ENCODE results near the gene FAM120B. TPM values are rescaled to one million over a fixed set of nuclear protein-coding genes. Genes with fewer than 3 reads are reported as not detected.

The FAM120B gene
- total RNA-seq, 6 experiments from 2014 or later, result 9.5 to 15.7 (median 13.1) TPM

DNA sequence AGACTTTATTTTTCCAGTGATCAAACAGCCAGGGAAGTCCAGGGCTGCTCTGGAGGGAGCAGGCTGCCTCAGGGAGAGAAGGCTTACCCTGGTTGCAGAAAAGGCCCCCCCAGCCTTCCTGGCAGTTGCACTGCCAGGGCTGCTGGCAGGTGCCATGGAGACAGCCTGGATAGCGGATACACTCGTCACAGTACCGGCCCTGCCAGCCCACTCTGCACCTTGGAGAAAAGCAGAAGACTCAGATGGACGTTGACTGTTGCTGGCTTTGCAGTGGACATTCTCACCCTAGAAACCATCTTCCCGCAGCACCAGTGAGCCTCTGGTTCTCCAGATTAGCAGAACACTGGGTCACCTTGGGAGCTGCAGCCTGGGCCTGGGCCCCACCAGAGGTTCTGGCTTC lies 21.1 kb upstream of the FAM120B start:
- no peaks in the 10 kb centered on the region for H3K27me3 ChIP-seq
- TF ChIP-seq POLR2A (IDR thresholded peaks at IDR 0.05), result no peak
- TF ChIP-seq, protein P1, sequence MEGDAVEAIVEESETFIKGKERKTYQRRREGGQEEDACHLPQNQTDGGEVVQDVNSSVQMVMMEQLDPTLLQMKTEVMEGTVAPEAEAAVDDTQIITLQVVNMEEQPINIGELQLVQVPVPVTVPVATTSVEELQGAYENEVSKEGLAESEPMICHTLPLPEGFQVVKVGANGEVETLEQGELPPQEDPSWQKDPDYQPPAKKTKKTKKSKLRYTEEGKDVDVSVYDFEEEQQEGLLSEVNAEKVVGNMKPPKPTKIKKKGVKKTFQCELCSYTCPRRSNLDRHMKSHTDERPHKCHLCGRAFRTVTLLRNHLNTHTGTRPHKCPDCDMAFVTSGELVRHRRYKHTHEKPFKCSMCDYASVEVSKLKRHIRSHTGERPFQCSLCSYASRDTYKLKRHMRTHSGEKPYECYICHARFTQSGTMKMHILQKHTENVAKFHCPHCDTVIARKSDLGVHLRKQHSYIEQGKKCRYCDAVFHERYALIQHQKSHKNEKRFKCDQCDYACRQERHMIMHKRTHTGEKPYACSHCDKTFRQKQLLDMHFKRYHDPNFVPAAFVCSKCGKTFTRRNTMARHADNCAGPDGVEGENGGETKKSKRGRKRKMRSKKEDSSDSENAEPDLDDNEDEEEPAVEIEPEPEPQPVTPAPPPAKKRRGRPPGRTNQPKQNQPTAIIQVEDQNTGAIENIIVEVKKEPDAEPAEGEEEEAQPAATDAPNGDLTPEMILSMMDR (IDR thresholded peaks at IDR 0.05), result no peak
- H3K4me3 ChIP-seq, result no peak overlapping the region
- DNase-seq (peak in 1 of 3 donors; percentile 30), ATAC-seq (no peak)
- intact Hi-C loops (cut with DNase I), result loop anchor here in 1 of 2 donors (10.0 kb wide), 2 partner anchors 61 to 111 kb away; no protein-coding TSS in a partner anchor
- H3K27ac ChIP-seq, result no peak overlapping the region
- H3K4me1 ChIP-seq, result peaks cover 0 to 19% (median 4%) of the 10 kb centered on the region in 4 donors
- WGBS (ENCODE audit: insufficient coverage, low coverage, low lambda C conversion rate, missing lambda C conversion rate), result no CpG with 5 or more reads among the region's 5 CpGs
- H3K36me3 ChIP-seq, result no peaks in the 10 kb centered on the region
- H3K9me3 ChIP-seq, result no peaks in the 10 kb centered on the region

DNA sequence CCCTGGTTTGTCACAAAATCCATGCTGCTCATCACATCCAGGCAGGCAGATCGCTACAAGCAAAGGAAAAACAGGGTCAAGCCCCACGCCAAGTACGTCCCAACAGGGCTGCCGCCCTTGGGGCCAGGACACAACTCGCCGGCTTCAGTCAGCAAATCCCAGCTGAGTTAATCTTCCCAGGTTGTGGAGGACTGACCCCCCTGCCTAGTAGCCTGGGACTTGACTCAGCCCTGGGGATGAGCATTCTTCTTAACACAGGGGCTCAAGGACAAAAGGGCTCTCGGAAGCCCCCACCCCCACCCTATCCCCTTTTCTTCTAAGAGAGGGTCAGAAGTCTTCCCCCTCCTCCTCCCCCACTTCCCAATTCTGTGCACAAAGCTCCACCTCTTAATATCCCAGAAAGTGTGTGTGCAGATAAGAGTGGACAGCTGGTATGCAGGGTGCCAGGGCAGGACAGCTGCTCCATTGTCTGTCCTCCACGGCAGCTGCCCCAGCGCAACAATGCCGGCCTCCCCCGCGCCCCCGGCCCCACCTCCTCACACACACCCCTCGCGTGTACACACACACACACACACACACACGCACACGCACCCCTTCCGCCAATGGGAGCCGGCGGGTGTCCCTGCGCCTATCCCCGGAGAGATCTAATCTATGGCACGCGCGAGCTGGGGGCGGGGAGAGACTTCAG lies 20.2 kb upstream of the FAM120B start:
- intact Hi-C loops (cut with DNase I), result loop anchor here in 1 of 2 donors (10.0 kb wide), 2 partner anchors 62 to 112 kb away; no protein-coding TSS in a partner anchor
- Histone ChIP-seq H3K4me3 (no peak overlapping the region), H3K36me3 (no peaks in the 10 kb centered on the region), H3K27me3 (no peaks in the 10 kb centered on the region), H3K9me3 (no peaks in the 10 kb centered on the region), H3K4me1 (peaks cover 0 to 24% (median 4%) of the 10 kb centered on the region in 4 donors), H3K27ac (no peak overlapping the region)
- ATAC-seq (no peak), DNase-seq (peak in 1 of 3 donors; percentile 37)
- TF ChIP-seq, protein P1 (IDR thresholded peaks at IDR 0.05), result no peak
- no peak for TF ChIP-seq POLR2A (IDR thresholded peaks at IDR 0.05)
- WGBS (ENCODE audit: insufficient coverage, low coverage, low lambda C conversion rate, missing lambda C conversion rate), result 65% methylated on average over 11 of the region's 26 CpGs

DNA sequence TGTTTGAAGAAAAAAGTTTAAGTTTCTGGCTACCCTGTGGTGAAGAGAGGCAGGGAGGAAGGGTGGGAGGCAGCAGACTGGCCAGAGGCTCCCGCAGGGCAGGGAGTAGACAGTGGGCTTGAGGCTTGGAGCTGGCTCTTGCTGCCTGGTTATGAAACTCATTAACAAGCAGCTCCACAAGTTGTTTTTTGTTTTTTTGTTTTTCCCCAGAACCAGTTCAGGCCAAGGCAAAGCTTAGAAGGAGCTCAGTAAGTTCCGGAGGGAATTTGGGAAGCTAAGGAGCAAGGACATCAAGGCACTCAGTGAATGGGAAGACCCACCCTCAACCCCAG lies 19.7 kb upstream of the FAM120B start:
- Histone ChIP-seq H3K9me3 (no peaks in the 10 kb centered on the region), H3K4me3 (no peak overlapping the region), H3K4me1 (peaks cover 0 to 29% (median 4%) of the 10 kb centered on the region in 4 donors), H3K27me3 (no peaks in the 10 kb centered on the region), H3K36me3 (no peaks in the 10 kb centered on the region), H3K27ac (no peak overlapping the region)
- ATAC-seq, result no peak
- TF ChIP-seq POLR2A (IDR thresholded peaks at IDR 0.05), result no peak
- TF ChIP-seq, protein P1 (IDR thresholded peaks at IDR 0.05), result no peak
- intact Hi-C loops (cut with DNase I), result loop anchor here in 1 of 2 donors (10.0 kb wide), 2 partner anchors 62 to 112 kb away; no protein-coding TSS in a partner anchor
- no peak for DNase-seq
- WGBS (ENCODE audit: insufficient coverage, low coverage, low lambda C conversion rate, missing lambda C conversion rate), result 56% methylated on average over 2 of the region's 2 CpGs

DNA sequence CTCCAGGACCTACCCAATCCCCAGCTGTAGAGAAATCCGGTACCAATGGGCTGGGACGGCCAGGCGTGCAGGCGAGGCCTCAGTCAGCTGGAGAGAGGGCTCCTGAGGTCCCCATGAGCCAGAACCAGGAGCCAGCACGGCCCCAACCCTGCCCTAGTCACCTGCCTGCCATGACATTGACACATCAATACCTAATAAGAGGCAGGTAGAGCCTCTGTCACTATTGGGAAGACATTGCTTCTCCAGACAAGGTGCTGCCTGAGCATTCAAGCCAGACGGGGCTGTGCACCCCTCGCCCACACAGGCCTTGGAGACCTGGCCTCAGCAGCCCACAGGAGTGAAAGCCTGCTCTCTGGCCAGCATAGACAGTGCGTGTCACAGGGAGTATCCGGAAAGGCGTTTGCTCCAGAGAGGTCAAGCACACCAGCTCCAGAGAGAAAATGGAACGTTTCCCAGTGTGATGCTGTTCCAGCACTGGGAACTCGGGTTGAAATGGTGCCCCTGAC lies 19.1 kb upstream of the FAM120B start:
- ATAC-seq (peak; percentile 16 to 37 (median 29)), DNase-seq (peak in 1 of 3 donors; percentile 51)
- H3K27me3 ChIP-seq, result no peaks in the 10 kb centered on the region
- 47% methylated on average over 3 of the region's 12 CpGs for WGBS (ENCODE audit: insufficient coverage, low coverage, low lambda C conversion rate, missing lambda C conversion rate)
- H3K9me3 ChIP-seq, result no peaks in the 10 kb centered on the region
- no peak for TF ChIP-seq POLR2A (IDR thresholded peaks at IDR 0.05)
- H3K27ac ChIP-seq, result no peak overlapping the region
- no peak overlapping the region for H3K4me3 ChIP-seq
- H3K4me1 ChIP-seq, result peaks cover 0 to 29% (median 4%) of the 10 kb centered on the region in 4 donors
- intact Hi-C loops (cut with DNase I), result loop anchor here in 1 of 2 donors (10.0 kb wide), 2 partner anchors 63 to 113 kb away; no protein-coding TSS in a partner anchor
- H3K36me3 ChIP-seq, result no peaks in the 10 kb centered on the region

DNA sequence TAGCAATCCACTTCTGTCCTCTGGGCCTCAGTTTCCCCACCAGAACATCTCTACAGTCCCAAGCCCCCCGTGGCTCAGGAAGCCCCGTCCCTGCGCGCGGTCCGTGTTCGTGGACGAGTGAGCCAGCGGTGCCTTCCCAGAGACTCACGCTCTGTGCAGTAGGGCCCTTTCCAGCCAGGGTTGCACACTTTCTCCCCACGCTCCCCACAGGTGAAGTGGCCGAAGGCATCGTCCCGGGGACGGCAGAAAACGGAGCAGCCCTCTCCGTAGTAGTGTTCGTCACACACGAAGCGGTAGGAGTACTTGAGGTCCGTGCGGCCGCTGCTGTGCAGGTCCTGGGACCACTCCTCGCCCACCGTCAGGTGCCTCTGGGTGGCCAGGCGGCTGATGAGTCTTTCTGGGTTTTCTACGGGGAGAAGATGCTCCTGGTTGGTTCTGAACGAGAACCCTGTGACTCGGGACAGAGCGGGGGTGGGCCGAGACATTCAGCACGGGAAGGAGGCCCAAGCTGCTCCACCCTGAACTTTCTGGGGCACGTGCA lies 18.4 kb upstream of the FAM120B start:
- Histone ChIP-seq H3K4me1 (peaks cover 0 to 29% (median 4%) of the 10 kb centered on the region in 4 donors), H3K27ac (no peak overlapping the region)

More for the DNA sequence above, 18.4 kb upstream of the FAM120B start:
- DNase-seq (peak in 1 of 3 donors; percentile 41), ATAC-seq (no peak)
- Histone ChIP-seq H3K27me3 (no peaks in the 10 kb centered on the region), H3K4me3 (peak overlapping the region in 1 of 3 donors; percentile 35), H3K36me3 (no peaks in the 10 kb centered on the region), H3K9me3 (no peaks in the 10 kb centered on the region)
- WGBS (ENCODE audit: insufficient coverage, low coverage, low lambda C conversion rate, missing lambda C conversion rate), result 0% methylated on average over 1 of the region's 33 CpGs
- TF ChIP-seq POLR2A (IDR thresholded peaks at IDR 0.05), result no peak
- TF ChIP-seq, protein P1 (IDR thresholded peaks at IDR 0.05), result no peak
- intact Hi-C loops (cut with DNase I), result loop anchor here in 1 of 2 donors (10.0 kb wide), 2 partner anchors 63 to 113 kb away; no protein-coding TSS in a partner anchor
